GM19193 (cell line): ENCODE results near the gene ASIC2.

ENCODE experiments used
- POLR2A ChIP-seq: IDR thresholded peaks from 4 replicates; pipeline ENCODE4 v1.6.1; 2011; ENCODE audit not compliant: insufficient read depth, insufficient read length; ENCODE audit errors: extremely low read depth

Gene ASIC2

GRCh38 chr17:32985050-32985756, 307.9 kb downstream of the ASIC2 start:
- no peak for TF ChIP-seq POLR2A

GRCh38 chr17:32980230-32980629, 312.9 kb downstream of the ASIC2 start:
- no peak for TF ChIP-seq POLR2A

GRCh38 chr17:32976605-32977004, 316.5 kb downstream of the ASIC2 start:
- TF ChIP-seq POLR2A, result no peak

GRCh38 chr17:32976131-32976530, 317.0 kb downstream of the ASIC2 start:
- no peak for TF ChIP-seq POLR2A

GRCh38 chr17:32971171-32971570, 321.9 kb downstream of the ASIC2 start:
- no peak for TF ChIP-seq POLR2A

GRCh38 chr17:32970281-32970680, 322.8 kb downstream of the ASIC2 start:
- TF ChIP-seq POLR2A, result no peak

GRCh38 chr17:32964541-32964940, 328.6 kb downstream of the ASIC2 start:
- no peak for TF ChIP-seq POLR2A
